HepG2 (cell line): Measurements from ENCODE around the gene JKAMP. TPM values are rescaled to one million over a fixed set of nuclear protein-coding genes. Genes with fewer than 3 reads are reported as not detected.
A peak's percentile ranks its signal among the peaks of the same experiment; 100 is the strongest.

ENCODE experiments used
- FOXA3 ChIP-seq: IDR thresholded peaks from 2 replicates; pipeline ENCODE4 v1.6.1; 2016; ENCODE audit warnings: missing genetic modification reagents, missing compliant biosample characterization
- HOXA3 ChIP-seq: sonication (generic); formaldehyde crosslinking; IDR thresholded peaks from 2 replicates; pipeline ENCODE4 v1.5.0; 2020; ENCODE audit warnings: missing genetic modification reagents
- PHF20 ChIP-seq: sonication (generic); formaldehyde crosslinking; IDR thresholded peaks from 2 replicates; pipeline ENCODE4 v1.5.0; 2020; ENCODE audit warnings: mild to moderate bottlenecking, missing genetic modification reagents
- RBFOX2 ChIP-seq: fragments of 200-400 bp; formaldehyde crosslinking; IDR thresholded peaks from 2 replicates; pipeline ENCODE4 v1.6.1; 2017; ENCODE audit warnings: low read depth, mild to moderate bottlenecking, low read length
- ZC3H13 ChIP-seq: sonication (generic); formaldehyde crosslinking; IDR thresholded peaks from 2 replicates; pipeline ENCODE4 v1.8.1; 2023; ENCODE audit warnings: mild to moderate bottlenecking, missing genetic modification reagents, moderate library complexity
- ZNF160 ChIP-seq: sonication (generic); formaldehyde crosslinking; IDR thresholded peaks from 2 replicates; pipeline ENCODE4 v1.8.0; 2022; ENCODE audit warnings: mild to moderate bottlenecking, inconsistent platforms, missing genetic modification reagents
- ZNF281 ChIP-seq: sonication (generic); formaldehyde crosslinking; IDR thresholded peaks from 2 replicates; pipeline ENCODE4 v1.4.0; 2020; ENCODE audit warnings: missing genetic modification reagents, borderline replicate concordance
- ZNF430 ChIP-seq: sonication (generic); formaldehyde crosslinking; IDR thresholded peaks from 2 replicates; pipeline ENCODE4 v1.9.0; 2021; ENCODE audit warnings: mild to moderate bottlenecking, missing genetic modification reagents
- ZNF83 ChIP-seq: sonication (generic); formaldehyde crosslinking; IDR thresholded peaks from 2 replicates; pipeline ENCODE4 v1.4.0; 2020; ENCODE audit warnings: missing genetic modification reagents, mild to moderate bottlenecking, borderline replicate concordance
- ZNF839 ChIP-seq: sonication (generic); formaldehyde crosslinking; IDR thresholded peaks from 2 replicates; pipeline ENCODE4 v1.4.0; 2020; ENCODE audit warnings: missing genetic modification reagents, mild to moderate bottlenecking, borderline replicate concordance
- polyA plus RNA-seq, 8 experiments: library from polyadenylated mRNA; depleted of rRNA in 3 of 8; stranded (reverse) in 7 of 8; unstranded in 1 of 8; fragments of >200 nt; fragmentation: Illumina TruSeq in 4 of 8; extraction: Trizol in 4 of 8; gene quantifications; 2 replicates each; pipeline versions ENCODE4 v1.2.1 to v1.2.3, GENCODE V29; 2011 to 2016; ENCODE audit warnings: low read depth in 4 of 8, missing spikeins in 1 of 8, mixed read lengths in 1 of 8; ENCODE audit not compliant: insufficient read depth in 1 of 8
- total RNA-seq, 5 experiments: library from RNA; depleted of rRNA; stranded (reverse); fragments of >200 nt; fragmentation: Illumina TruSeq; extraction: Trizol; gene quantifications; 2 replicates each; pipeline ENCODE4 v1.2.3, GENCODE V29; 2016; ENCODE audit warnings: low read depth in 1 of 5
- TF ChIP-seq, protein P1 (sequence below): sonication (generic); formaldehyde crosslinking; IDR thresholded peaks from 2 replicates; pipeline ENCODE4 v1.4.0; 2020; ENCODE audit warnings: mild to moderate bottlenecking, missing genetic modification reagents

JKAMP gene
- total and polyA plus RNA-seq, 2 of the 13 experiments (the other 11 are each of a cell fraction or from before 2014, with no cell fraction given) = 56.4 to 135 TPM

DNA sequence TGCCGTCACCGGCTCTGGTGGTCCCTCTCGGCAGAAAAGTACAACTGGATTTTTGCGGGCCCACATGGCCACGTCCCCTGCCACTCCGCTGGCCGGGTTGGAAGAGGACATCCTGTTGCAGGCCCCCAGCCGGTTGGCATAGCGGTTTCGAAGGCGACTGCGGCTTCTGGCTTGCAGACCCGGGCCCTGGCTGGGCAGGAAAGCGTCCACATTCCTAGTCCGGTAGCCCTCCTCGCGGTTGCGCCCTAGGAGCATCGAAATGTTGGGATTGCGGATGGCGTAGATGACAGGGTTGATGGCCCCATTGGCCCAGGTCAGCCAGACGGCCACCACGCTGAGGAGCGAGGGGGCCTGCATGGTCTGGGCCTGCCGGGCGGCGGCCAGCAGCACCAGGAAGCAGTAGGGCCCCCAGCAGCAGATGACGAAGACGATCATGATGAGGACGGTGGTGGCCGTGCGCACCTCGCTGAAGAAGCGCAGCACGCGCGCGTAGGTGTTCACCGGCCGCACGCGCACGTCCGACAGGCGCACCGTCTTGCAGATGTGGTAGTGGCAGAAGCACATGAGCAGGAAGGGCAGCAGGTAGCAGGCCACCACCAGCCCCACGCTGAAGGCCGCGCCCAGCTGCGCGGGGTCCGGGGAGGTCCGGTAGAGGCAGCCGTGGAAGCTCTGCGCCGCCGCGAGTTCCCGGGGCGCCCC lies 20.4 kb upstream of the JKAMP start (continued):
- peak; percentile 81; the same call in 1 of the 2 replicates for TF ChIP-seq ZNF839 (CRISPR knock-in tag)
- TF ChIP-seq, protein P1, sequence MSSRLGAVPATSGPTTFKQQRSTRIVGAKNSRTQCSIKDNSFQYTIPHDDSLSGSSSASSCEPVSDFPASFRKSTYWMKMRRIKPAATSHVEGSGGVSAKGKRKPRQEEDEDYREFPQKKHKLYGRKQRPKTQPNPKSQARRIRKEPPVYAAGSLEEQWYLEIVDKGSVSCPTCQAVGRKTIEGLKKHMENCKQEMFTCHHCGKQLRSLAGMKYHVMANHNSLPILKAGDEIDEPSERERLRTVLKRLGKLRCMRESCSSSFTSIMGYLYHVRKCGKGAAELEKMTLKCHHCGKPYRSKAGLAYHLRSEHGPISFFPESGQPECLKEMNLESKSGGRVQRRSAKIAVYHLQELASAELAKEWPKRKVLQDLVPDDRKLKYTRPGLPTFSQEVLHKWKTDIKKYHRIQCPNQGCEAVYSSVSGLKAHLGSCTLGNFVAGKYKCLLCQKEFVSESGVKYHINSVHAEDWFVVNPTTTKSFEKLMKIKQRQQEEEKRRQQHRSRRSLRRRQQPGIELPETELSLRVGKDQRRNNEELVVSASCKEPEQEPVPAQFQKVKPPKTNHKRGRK (CRISPR knock-in tag) = peak; percentile 53; the same call in 1 of the 2 replicates
- 0 out of 2 replicates have a peak, but pooled peaks have one; percentile 52 for TF ChIP-seq ZNF83 (CRISPR knock-in tag)
- TF ChIP-seq ZNF160 (CRISPR knock-in tag) = no peak
- no peak for TF ChIP-seq RBFOX2
- no peak for TF ChIP-seq PHF20
- 0 out of 2 replicates have a peak, but pooled peaks have one; percentile 24 for TF ChIP-seq HOXA3 (CRISPR knock-in tag)
- TF ChIP-seq ZC3H13 = peak; percentile 71; the same call in 1 of the 2 replicates
- TF ChIP-seq ZNF430 (CRISPR knock-in tag) = 0 out of 2 replicates have a peak, but pooled peaks have one; percentile 9
- TF ChIP-seq ZNF281 = no peak
- no peak for TF ChIP-seq FOXA3 (CRISPR knock-in tag)
